Right cardiac atrium (tissue), 5 donors: ENCODE data around the gene IL12A. TPM values are rescaled to one million over a fixed set of nuclear protein-coding genes. Genes with fewer than 3 reads are reported as not detected.
A peak's percentile ranks its signal among the peaks of the same experiment; 100 is the strongest.

Experiments used
- ATAC-seq, 2 donors: fragments of 200-7000 bp; cut with Tn5 transposase; one replicate each; pipeline versions ENCODE4 v1.8.0 to v1.9.1; 2020; ENCODE audit warnings: moderate library complexity in 2 of 2, mild to moderate bottlenecking in 1 of 2
- DNase-seq, 3 donors: peaks; one replicate each; pipeline ENCODE4 v3.0.0-alpha.2; 2020
- H3K27ac ChIP-seq: one replicate; pipeline ENCODE4 v1.5.1; 2013; ENCODE audit warnings: mild to moderate bottlenecking, low read length, control low read depth, moderate library complexity
- H3K27me3 ChIP-seq: one replicate; pipeline ENCODE4 v1.6.1; 2013; ENCODE audit not compliant: control insufficient read depth, insufficient read depth
- H3K4me1 ChIP-seq: one replicate; pipeline ENCODE4 v1.6.1; 2013; ENCODE audit warnings: low read length; ENCODE audit not compliant: control insufficient read depth, insufficient read depth
- H3K4me3 ChIP-seq: one replicate; pipeline ENCODE4 v1.5.1; 2013; ENCODE audit warnings: low read length, control low read depth
- H3K9me3 ChIP-seq: one replicate; pipeline ENCODE4 v1.6.1; 2013; ENCODE audit warnings: low read length; ENCODE audit not compliant: control insufficient read depth
- WGBS: extraction: QIAGEN DNeasy Blood & Tissue Kit; methylation state at CpG from one replicate; pipeline ENCODE4 v1.1.7; 2013; 5-methylcytosine and 5-hydroxymethylcytosine counted together
- intact Hi-C, 4 donors: fragments of 100-400 bp; cut with DNase I; formaldehyde crosslinking; loops; one replicate each; pipeline versions ENCODE4 v1.11.0 to v1.14.0; 2022 to 2023
- polyA plus RNA-seq: library from polyadenylated mRNA; stranded (reverse); fragments of 200-250 nt; gene quantifications from one replicate; pipeline ENCODE4 v1.2.3, GENCODE V29; 2013
- total RNA-seq, 4 donors: library from RNA; stranded (reverse); fragmentation: NEBNext Ultra II Directional; extraction: Animal tissue kit (Norgen Biotek cat#: 25700); gene quantifications; one replicate each; pipeline ENCODE4 v1.2.1, GENCODE V29; 2021
- donor health status: healthy with polysubstance abuse.
- donor health status: DM: no; HTN: yes; CAD: no.
- donor health status: DM: no; HTN: no; CAD: no.
- donor health status: DM: no; HTN: yes; CAD: no; lungs with severe emphysema.
- donor health status: DM: yes; HTN: yes; CAD: no.

The IL12A gene
- total and polyA plus RNA-seq, 5 donors: 0.24 to 1.0 (median 0.29) TPM

- Histone ChIP-seq H3K9me3 (no peaks in the 10 kb centered on the region), H3K27me3 (no peaks in the 10 kb centered on the region), H3K27ac (no peak overlapping the region), H3K4me1 (peaks cover 2% of the 10 kb centered on the region), H3K4me3 (no peak overlapping the region)
- DNase-seq (no peak), ATAC-seq (no peak)
- intact Hi-C loops: no loop called here
- WGBS: 77% methylated on average over 11 of the region's 11 CpGs
Observed at GRCh38 chr3:159960188-159961148, 28.2 kb upstream of the IL12A start.

GRCh38 chr3:159964166-159964973, 24.3 kb upstream of the IL12A start:
- Histone ChIP-seq H3K27ac (no peak overlapping the region), H3K9me3 (no peaks in the 10 kb centered on the region), H3K4me3 (no peak overlapping the region), H3K27me3 (no peaks in the 10 kb centered on the region), H3K4me1 (peaks cover 2% of the 10 kb centered on the region)
- WGBS: 84% methylated on average over 7 of the region's 7 CpGs
- ATAC-seq (no peak), DNase-seq (no peak)
- intact Hi-C loops: no loop called here

GRCh38 chr3:159971311-159971710, 17.3 kb upstream of the IL12A start:
- DNase-seq: no peak
- Histone ChIP-seq H3K27me3 (no peaks in the 10 kb centered on the region), H3K4me1 (no peaks in the 10 kb centered on the region), H3K9me3 (no peaks in the 10 kb centered on the region), H3K4me3 (no peak overlapping the region), H3K27ac (no peak overlapping the region)
- intact Hi-C loops: no loop called here
- no peak for ATAC-seq
- WGBS: 78% methylated on average over 7 of the region's 7 CpGs

- Histone ChIP-seq H3K9me3 (no peaks in the 10 kb centered on the region), H3K27ac (no peak overlapping the region), H3K4me3 (no peak overlapping the region), H3K4me1 (no peaks in the 10 kb centered on the region), H3K27me3 (no peaks in the 10 kb centered on the region)
- DNase-seq (no peak), ATAC-seq (no peak)
- intact Hi-C loops: no loop called here
- WGBS: 91% methylated on average over 6 of the region's 6 CpGs
Observed at GRCh38 chr3:159977295-159977694, 11.3 kb upstream of the IL12A start.

GRCh38 chr3:159978353-159978752, 10.3 kb upstream of the IL12A start:
- ATAC-seq: peak; percentile 96 to 97
- no peak overlapping the region for H3K4me3 ChIP-seq
- WGBS: 23% methylated on average over 3 of the region's 3 CpGs
- intact Hi-C loops: no loop called here
- H3K4me1 ChIP-seq: no peaks in the 10 kb centered on the region
- DNase-seq: peak in 2 of 3 donors; percentile 17 to 34
- H3K27ac ChIP-seq: no peak overlapping the region
- H3K9me3 ChIP-seq: no peaks in the 10 kb centered on the region
- H3K27me3 ChIP-seq: no peaks in the 10 kb centered on the region

GRCh38 chr3:159978918-159979703, 9.5 kb upstream of the IL12A start:
- intact Hi-C loops: no loop called here
- no peak for DNase-seq
- no peaks in the 10 kb centered on the region for H3K9me3 ChIP-seq
- H3K27me3 ChIP-seq: no peaks in the 10 kb centered on the region
- no peak for ATAC-seq
- H3K27ac ChIP-seq: no peak overlapping the region
- H3K4me1 ChIP-seq: no peaks in the 10 kb centered on the region
- WGBS: 73% methylated on average over 1 of the region's 1 CpG
- H3K4me3 ChIP-seq: no peak overlapping the region

- Histone ChIP-seq H3K27me3 (no peaks in the 10 kb centered on the region), H3K27ac (no peak overlapping the region), H3K9me3 (no peaks in the 10 kb centered on the region), H3K4me1 (no peaks in the 10 kb centered on the region), H3K4me3 (no peak overlapping the region)
- DNase-seq: no peak
- ATAC-seq: no peak
- intact Hi-C loops: no loop called here
- 81% methylated on average over 4 of the region's 4 CpGs for WGBS
Observed at GRCh38 chr3:159982442-159982974, 6.1 kb upstream of the IL12A start.

GRCh38 chr3:159987291-159987711, 1.3 kb upstream of the IL12A start:
- Histone ChIP-seq H3K4me1 (no peaks in the 10 kb centered on the region), H3K9me3 (no peaks in the 10 kb centered on the region), H3K4me3 (no peak overlapping the region), H3K27ac (no peak overlapping the region), H3K27me3 (no peaks in the 10 kb centered on the region)
- WGBS: 87% methylated on average over 5 of the region's 5 CpGs
- no peak for ATAC-seq
- no peak for DNase-seq
- intact Hi-C loops: loop anchor here in 1 of 4 donors (5.0 kb wide), 1 partner anchor 100 kb away; no protein-coding TSS in a partner anchor

GRCh38 chr3:159989973-159990846, 1.6 kb downstream of the IL12A start:
- DNase-seq (no peak), ATAC-seq (no peak)
- no peak overlapping the region for H3K4me3 ChIP-seq
- intact Hi-C loops: loop anchor here in 2 of 4 donors (5.0 to 10.0 kb wide), 2 partner anchors 103 to 105 kb away; no protein-coding TSS in a partner anchor
- 85% methylated on average over 5 of the region's 5 CpGs for WGBS
- no peaks in the 10 kb centered on the region for H3K27me3 ChIP-seq
- H3K27ac ChIP-seq: no peak overlapping the region
- no peaks in the 10 kb centered on the region for H3K4me1 ChIP-seq
- no peaks in the 10 kb centered on the region for H3K9me3 ChIP-seq
